HepG2 (cell line): Measurements from ENCODE around the gene ME3. TPM values are rescaled to one million over a fixed set of nuclear protein-coding genes. Genes with fewer than 3 reads are reported as not detected.

ENCODE experiments used
- ATAC-seq: fragments of 200-7000 bp; cut with Tn5 transposase; 3 replicates; pipeline ENCODE4 v1.9.1; 2020; ENCODE audit warnings: mild to moderate bottlenecking, moderate library complexity
- BruUV-seq: library from RNA; stranded (reverse); fragments of 400-500 nt; replicated peaks from 2 replicates; lab custom pipeline; 2021; lab: Mats Ljungman, UMichigan
- CTCF ChIA-PET: fragments of 300-600 bp; formaldehyde crosslinking; extraction: SDS; loops from one replicate; lab custom pipeline; 2021; ENCODE audit warnings: low total read pairs, inconsistent platforms, low intra/inter-chr PET ratio; lab: Yijun Ruan, JAX
- POLR2A ChIA-PET: fragments of 350-600 bp; sonication (Branson Sonifier 250); formaldehyde crosslinking; loops from one replicate; lab custom pipeline; 2020; ENCODE audit warnings: antibody characterized with exemption, inconsistent platforms; lab: Yijun Ruan, JAX
- DNase-seq: peaks from one replicate; pipeline ENCODE4 v3.0.0-alpha.2; 2015; ENCODE audit warnings: low spot score
- FAIRE-seq: peaks from 3 replicates; lab custom pipeline; 2011; peaks lifted over from hg19 to GRCh38; lab: Jason Lieb, UNC
- H2AFZ ChIP-seq: one replicate; pipeline ENCODE4 v1.6.1; 2011; ENCODE audit warnings: low read length, inconsistent platforms
- H3K27ac ChIP-seq: fragments of 300-600 bp; 3 replicates; pipeline ENCODE4 v1.8.0; 2011; ENCODE audit warnings: mixed run types, mild to moderate bottlenecking, mixed read lengths, low read length, inconsistent platforms; ENCODE audit not compliant: insufficient read depth; ENCODE audit errors: extremely low read length
- H3K27me3 ChIP-seq, 2 experiments: fragments of 200-600 bp in 1 of 2; 2 replicates in 1 of 2; 3 replicates in 1 of 2; pipeline versions ENCODE4 v1.6.0 to v1.8.0; 2011; ENCODE audit warnings: low read length in 2 of 2, mild to moderate bottlenecking in 2 of 2, moderate library complexity in 2 of 2, inconsistent platforms in 1 of 2; ENCODE audit not compliant: insufficient read depth in 2 of 2, control insufficient read depth in 1 of 2
- H3K36me3 ChIP-seq, 2 experiments: fragments of 200-600 bp in 1 of 2; replicated peaks in 1 of 2; 2 replicates in 1 of 2; 3 replicates in 1 of 2; pipeline versions ENCODE4 v1.5.1 to v1.8.0; 2011; ENCODE audit warnings: low read length in 2 of 2, inconsistent platforms in 1 of 2; ENCODE audit not compliant: insufficient read depth in 2 of 2, control insufficient read depth in 1 of 2
- H3K4me1 ChIP-seq: 2 replicates; pipeline ENCODE4 v1.5.1; 2012; ENCODE audit warnings: low read length, inconsistent platforms; ENCODE audit not compliant: insufficient read depth
- H3K4me2 ChIP-seq: 2 replicates; pipeline ENCODE4 v1.6.0; 2011; ENCODE audit warnings: low read depth, low read length, inconsistent platforms
- H3K4me3 ChIP-seq, 3 experiments: fragments of 200-600 bp in 1 of 3; sonication (generic), shearing (Covaris generic) in 1 of 3; replicated peaks in 1 of 3; 2 replicates each; pipeline ENCODE4 v1.5.1; 2011 to 2016; ENCODE audit warnings: low read length in 3 of 3, inconsistent platforms in 2 of 3, low read depth in 2 of 3, mild to moderate bottlenecking in 2 of 3, control low read depth in 1 of 3, mixed read lengths in 1 of 3; ENCODE audit not compliant: insufficient read depth in 1 of 3
- H3K79me2 ChIP-seq: one replicate; pipeline ENCODE4 v1.6.1; 2011; ENCODE audit warnings: low read length, inconsistent platforms; ENCODE audit not compliant: insufficient read depth
- H3K9ac ChIP-seq: 2 replicates; pipeline ENCODE4 v1.6.0; 2011; ENCODE audit warnings: mild to moderate bottlenecking, low read depth, low read length, inconsistent platforms; ENCODE audit not compliant: insufficient read depth
- H3K9me3 ChIP-seq: 2 replicates; pipeline ENCODE4 v1.5.1; 2012; ENCODE audit warnings: mild to moderate bottlenecking, low read length
- H4K20me1 ChIP-seq: 2 replicates; pipeline ENCODE4 v1.6.0; 2011; ENCODE audit warnings: inconsistent platforms, mild to moderate bottlenecking, low read length, moderate library complexity; ENCODE audit not compliant: insufficient read depth
- DBP ChIP-seq: sonication (generic); formaldehyde crosslinking; IDR thresholded peaks from 2 replicates; pipeline ENCODE4 v1.4.0; 2020; ENCODE audit warnings: missing genetic modification reagents; ENCODE audit errors: not compliant biosample characterization
- E2F5 ChIP-seq: sonication (generic); formaldehyde crosslinking; conservative IDR thresholded peaks from 2 replicates; pipeline ENCODE4 v1.4.0; 2020; ENCODE audit warnings: missing genetic modification reagents
- ERF ChIP-seq: IDR thresholded peaks from 2 replicates; pipeline ENCODE4 v1.6.1; 2018; ENCODE audit warnings: missing biosample characterization, missing genetic modification reagents
- FOXK2 ChIP-seq: fragments of 450-650 bp; IDR thresholded peaks from 2 replicates; pipeline ENCODE4 v1.6.1; 2016
- GLI4 ChIP-seq: sonication (generic); formaldehyde crosslinking; IDR thresholded peaks from 2 replicates; pipeline ENCODE4 v1.5.1; 2020; ENCODE audit warnings: missing genetic modification reagents, mild to moderate bottlenecking, moderate library complexity, borderline replicate concordance
- HNRNPL ChIP-seq: fragments of 200-400 bp; formaldehyde crosslinking; IDR thresholded peaks from 2 replicates; pipeline ENCODE4 v1.6.1; 2017; ENCODE audit warnings: mild to moderate bottlenecking, low read depth, low read length
- JDP2 ChIP-seq: sonication (generic); formaldehyde crosslinking; IDR thresholded peaks from 2 replicates; pipeline ENCODE4 v1.8.1; 2022; ENCODE audit warnings: missing genetic modification reagents, borderline replicate concordance
- MED1 ChIP-seq: sonication (generic); formaldehyde crosslinking; IDR thresholded peaks from 2 replicates; pipeline ENCODE4 v1.4.0; 2020; ENCODE audit warnings: missing genetic modification reagents
- PLRG1 ChIP-seq: fragments of 450-650 bp; conservative IDR thresholded peaks from 2 replicates; pipeline ENCODE4 v1.6.1; 2016
- RBM22 ChIP-seq: fragments of 200-400 bp; formaldehyde crosslinking; optimal IDR thresholded peaks from 2 replicates; pipeline ENCODE3; 2017; ENCODE audit warnings: mild to moderate bottlenecking, low read length, moderate library complexity
- SIN3A ChIP-seq: IDR thresholded peaks from 2 replicates; pipeline ENCODE4 v1.6.1; 2011; ENCODE audit warnings: low read depth, mild to moderate bottlenecking, control low read depth, low read length, borderline replicate concordance
- SMAD1 ChIP-seq: sonication (generic); formaldehyde crosslinking; IDR thresholded peaks from 2 replicates; pipeline ENCODE4 v1.4.0; 2020; ENCODE audit warnings: missing genetic modification reagents, low read depth, mild to moderate bottlenecking, borderline replicate concordance
- SMARCE1 ChIP-seq: fragments of 450-650 bp; IDR thresholded peaks from 2 replicates; pipeline ENCODE4 v1.6.1; 2017; ENCODE audit warnings: borderline replicate concordance
- ZNF251 ChIP-seq: sonication (generic); formaldehyde crosslinking; IDR thresholded peaks from 2 replicates; pipeline ENCODE4 v1.9.0; 2021; ENCODE audit warnings: mild to moderate bottlenecking, missing genetic modification reagents
- ZNF256 ChIP-seq: sonication (generic); formaldehyde crosslinking; conservative IDR thresholded peaks from 2 replicates; pipeline ENCODE4 v1.4.0; 2020; ENCODE audit warnings: missing genetic modification reagents
- ZSCAN30 ChIP-seq: sonication (generic); formaldehyde crosslinking; IDR thresholded peaks from 2 replicates; pipeline ENCODE4 v1.5.0; 2020; ENCODE audit warnings: mild to moderate bottlenecking, missing genetic modification reagents
- WGBS: methylation state at CpG from one replicate; pipeline ENCODE4 v1.1.6; 2017; ENCODE audit warnings: low lambda C conversion rate; 5-methylcytosine and 5-hydroxymethylcytosine counted together
- in situ Hi-C: cut with HindIII; loops from 2 replicates; pipeline ENCODE4 v1.10.0; 2017; ENCODE audit warnings: low pct_unique_long_range_greater_than_20kb; ENCODE audit not compliant: extremely low pct_ligation_motif_present
- intact Hi-C: fragments of 100-400 bp; cut with micrococcal nuclease; formaldehyde crosslinking; loops from one replicate; pipeline ENCODE4 v1.10.0; 2022; ENCODE audit not compliant: unreplicated experiment
- polyA plus RNA-seq, 8 experiments: library from polyadenylated mRNA; depleted of rRNA in 3 of 8; stranded (reverse) in 7 of 8; unstranded in 1 of 8; fragments of >200 nt; fragmentation: Illumina TruSeq in 4 of 8; extraction: Trizol in 4 of 8; gene quantifications; 2 replicates each; pipeline versions ENCODE4 v1.2.1 to v1.2.3, GENCODE V29; 2011 to 2016; ENCODE audit warnings: low read depth in 4 of 8, missing spikeins in 1 of 8, mixed read lengths in 1 of 8; ENCODE audit not compliant: insufficient read depth in 1 of 8
- total RNA-seq, 5 experiments: library from RNA; depleted of rRNA; stranded (reverse); fragments of >200 nt; fragmentation: Illumina TruSeq; extraction: Trizol; gene quantifications; 2 replicates each; pipeline ENCODE4 v1.2.3, GENCODE V29; 2016; ENCODE audit warnings: low read depth in 1 of 5

ME3 gene
- total and polyA plus RNA-seq, 2 of the 13 experiments (the other 11 are each of a cell fraction or from before 2014, with no cell fraction given), result not detected

GRCh38 chr11:86703987-86704386 is 31.6 kb upstream of the ME3 start:
- H3K36me3 ChIP-seq, result no peaks in the 10 kb centered on the region
- H3K9ac ChIP-seq, result no peak overlapping the region
- POLR2A ChIA-PET, result no interaction called here
- no peak for ATAC-seq
- no peak overlapping the region for H3K4me2 ChIP-seq
- H2AFZ ChIP-seq, result no peak overlapping the region
- no TSS peak for BruUV-seq
- TF ChIP-seq RBM22 (no peak), SMARCE1 (no peak), ZSCAN30 (CRISPR knock-in tag) (no peak), GLI4 (CRISPR knock-in tag) (no peak), FOXK2 (no peak), PLRG1 (no peak), ZNF251 (no peak), ERF (CRISPR knock-in tag) (no peak), DBP (CRISPR knock-in tag) (no peak), JDP2 (no peak), E2F5 (CRISPR knock-in tag) (no peak), MED1 (CRISPR knock-in tag) (no peak), HNRNPL (no peak), SIN3A (no peak), SMAD1 (CRISPR knock-in tag) (no peak), ZNF256 (CRISPR knock-in tag) (no peak)
- TF ChIP-seq, all 625 proteins: peak for 0
- Histone ChIP-seq H4K20me1 (peaks cover 3% of the 10 kb centered on the region; the same call in 1 of the 2 replicates), H3K27me3 (peaks cover 0 to 67% of the 10 kb centered on the region in 2 experiments; a peak in 4 of 5 replicates), H3K4me1 (peaks cover 12% of the 10 kb centered on the region), H3K4me3 (no peak overlapping the region), H3K79me2 (no peaks in the 10 kb centered on the region), H3K27ac (no peak overlapping the region), H3K9me3 (no peaks in the 10 kb centered on the region)
- WGBS, result 8% methylated on average over 7 of the region's 7 CpGs
- DNase-seq (no peak), FAIRE-seq (no peak)
- in situ Hi-C loops (no loop called here), intact Hi-C loops (no loop called here)
- CTCF ChIA-PET, result no interaction called here
